GM04504 (cell line): ENCODE measurements around the gene NOS2.
"Not testable (repeated sequence)": the region's sequence is repeated elsewhere in the genome, so short reads cannot be mapped to it uniquely, and the experiment has no call there.

ENCODE experiments used
- DNase-seq: peaks from one replicate; pipeline ENCODE4 v3.0.0-alpha.2; 2012; ENCODE audit warnings: low read depth

NOS2 gene

DNA sequence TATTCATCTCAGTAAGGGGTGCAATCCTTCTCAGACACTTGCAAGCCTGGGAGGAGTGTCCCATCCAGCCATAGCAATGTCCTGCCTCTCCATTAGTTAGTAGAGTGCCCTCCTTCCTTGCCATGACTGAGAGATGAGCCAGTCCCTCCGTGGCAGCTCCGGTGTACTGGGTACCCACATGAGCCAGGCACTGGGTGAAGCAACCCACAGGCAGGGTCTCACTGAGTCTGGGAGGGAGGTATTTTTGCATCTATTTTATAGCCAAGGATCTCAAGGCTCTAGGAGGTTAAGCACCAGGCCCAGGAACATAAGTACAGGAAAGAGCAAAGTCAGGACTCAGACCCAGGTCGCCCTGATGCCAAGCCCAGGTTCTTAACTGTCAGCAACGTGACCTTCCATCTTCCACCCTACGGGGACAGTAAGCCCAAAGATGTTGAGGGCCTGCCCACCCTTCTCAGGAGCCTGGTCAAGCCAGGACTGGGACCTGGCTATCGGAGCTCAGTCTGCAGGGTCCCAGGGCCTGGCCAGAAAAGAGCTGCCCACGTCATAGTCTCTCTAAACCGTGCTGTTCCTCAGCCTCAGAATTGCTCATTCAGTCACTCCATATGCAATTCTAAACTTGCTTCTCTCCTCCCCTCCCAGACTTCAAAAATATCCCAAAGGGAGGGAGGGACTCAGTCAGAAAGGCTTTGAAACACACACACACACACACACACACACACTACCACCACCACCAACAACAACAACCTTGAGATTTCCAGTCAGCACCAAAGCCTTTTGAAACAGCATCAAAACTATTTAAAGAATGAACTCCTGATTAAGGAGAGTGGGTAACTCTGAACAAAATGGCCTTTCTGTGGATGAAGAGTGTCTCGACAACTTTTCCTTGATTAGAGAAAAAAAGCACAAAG is 16.6 kb downstream of the NOS2 start:
- DNase-seq: no peak

DNA sequence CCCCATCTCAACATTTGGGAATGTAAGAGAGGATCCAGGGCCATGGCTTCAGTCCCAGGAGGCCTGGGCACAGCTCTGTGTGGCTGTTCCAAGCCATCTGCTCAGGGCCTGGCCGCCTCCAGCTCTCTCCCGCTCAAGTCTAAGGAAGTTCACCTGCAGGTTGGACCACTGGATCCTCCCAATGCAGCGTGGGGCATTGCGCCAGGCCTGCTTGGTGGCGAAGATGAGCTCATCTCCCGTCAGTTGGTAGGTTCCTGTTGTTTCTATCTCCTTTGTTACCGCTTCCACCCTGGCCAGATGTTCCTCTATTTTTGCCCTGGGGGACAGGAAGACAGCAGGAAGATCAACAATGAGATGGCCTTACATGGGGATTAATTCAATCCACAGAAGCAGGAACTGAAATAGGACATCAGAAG is 17.5 kb downstream of the NOS2 start:
- no peak for DNase-seq

DNA sequence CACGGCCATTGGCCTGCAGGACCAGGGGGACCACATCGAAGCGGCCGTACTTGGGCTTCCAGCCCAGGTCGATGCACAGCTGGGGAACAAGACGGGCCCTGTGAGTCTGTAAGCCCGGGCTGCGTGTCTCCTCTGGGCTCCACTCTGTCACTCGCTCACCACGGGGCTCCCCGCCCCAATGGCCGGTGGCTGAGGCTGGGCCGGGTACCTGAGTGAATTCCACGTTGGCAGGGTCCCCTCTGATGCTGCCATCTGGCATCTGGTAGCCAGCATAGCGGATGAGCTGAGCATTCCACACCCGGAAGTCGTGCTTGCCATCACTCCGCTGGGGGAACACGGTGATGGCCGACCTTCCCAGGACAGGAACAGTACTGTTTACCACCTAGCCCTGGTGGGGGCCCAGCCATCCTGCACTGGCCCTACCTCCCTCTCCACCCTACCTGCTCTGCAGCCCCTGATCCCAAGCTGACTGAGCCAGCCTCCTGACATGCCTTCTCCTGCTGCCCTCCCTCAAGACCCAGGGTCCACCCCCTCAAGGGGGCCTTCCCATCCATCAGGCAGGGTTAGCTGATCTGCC is 19.4 kb downstream of the NOS2 start:
- no peak for DNase-seq

DNA sequence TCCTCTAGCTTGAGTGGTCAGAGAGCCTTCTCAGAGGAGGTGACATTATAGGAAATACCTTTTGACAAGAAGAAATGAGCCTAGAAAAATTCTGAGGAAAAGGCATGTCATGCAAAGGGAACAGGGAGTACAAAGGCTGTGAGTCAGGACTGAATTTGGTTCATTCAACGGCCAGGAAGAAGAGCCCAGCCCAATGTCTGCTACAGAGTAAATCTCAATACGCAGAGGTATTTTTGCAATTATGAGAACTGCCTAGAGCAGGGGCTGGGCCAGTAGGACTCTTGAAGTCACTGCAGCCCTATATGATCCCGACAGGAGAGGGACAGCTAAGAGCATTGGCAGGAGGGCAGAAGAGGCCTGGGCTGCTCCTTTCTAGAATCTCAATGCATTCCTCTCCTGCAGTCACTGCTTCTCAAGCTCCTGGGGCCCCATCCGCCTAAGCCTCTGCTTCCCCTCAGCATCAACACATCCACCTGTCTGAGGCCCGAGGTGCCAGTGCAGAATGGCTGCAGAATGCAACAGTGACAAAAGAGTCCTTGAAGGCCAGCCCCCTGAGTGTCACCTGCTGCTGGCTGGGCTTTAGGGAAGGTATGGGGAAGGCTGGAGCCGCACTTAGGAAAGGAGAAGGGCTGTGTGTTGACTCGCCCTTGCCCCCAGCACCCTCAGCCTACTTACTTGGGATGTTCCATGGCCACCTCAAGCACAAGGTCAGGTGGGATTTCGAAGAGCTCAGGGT is 20.1 kb downstream of the NOS2 start:
- DNase-seq: no peak

DNA sequence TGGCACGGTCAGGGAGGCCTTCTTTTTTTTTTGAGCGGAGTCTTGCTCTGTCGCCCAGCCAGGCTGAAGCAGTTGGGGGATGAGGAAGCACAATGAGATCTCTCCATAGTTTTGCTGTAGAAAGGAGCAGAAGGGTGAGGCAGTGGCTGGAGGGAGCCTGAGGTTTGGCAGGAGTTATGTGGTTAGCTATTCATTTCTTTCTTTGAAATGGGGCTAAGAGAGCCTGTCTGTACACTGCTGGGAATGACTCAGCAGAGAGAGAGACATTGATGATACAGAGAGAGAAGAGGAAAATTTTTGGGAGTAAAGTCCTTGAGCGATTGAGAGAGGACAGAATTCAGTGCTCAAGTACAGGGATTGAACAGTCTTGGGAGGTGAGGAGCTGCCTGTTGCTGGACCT is 22.1 kb downstream of the NOS2 start:
- peak; percentile 5 for DNase-seq

DNA sequence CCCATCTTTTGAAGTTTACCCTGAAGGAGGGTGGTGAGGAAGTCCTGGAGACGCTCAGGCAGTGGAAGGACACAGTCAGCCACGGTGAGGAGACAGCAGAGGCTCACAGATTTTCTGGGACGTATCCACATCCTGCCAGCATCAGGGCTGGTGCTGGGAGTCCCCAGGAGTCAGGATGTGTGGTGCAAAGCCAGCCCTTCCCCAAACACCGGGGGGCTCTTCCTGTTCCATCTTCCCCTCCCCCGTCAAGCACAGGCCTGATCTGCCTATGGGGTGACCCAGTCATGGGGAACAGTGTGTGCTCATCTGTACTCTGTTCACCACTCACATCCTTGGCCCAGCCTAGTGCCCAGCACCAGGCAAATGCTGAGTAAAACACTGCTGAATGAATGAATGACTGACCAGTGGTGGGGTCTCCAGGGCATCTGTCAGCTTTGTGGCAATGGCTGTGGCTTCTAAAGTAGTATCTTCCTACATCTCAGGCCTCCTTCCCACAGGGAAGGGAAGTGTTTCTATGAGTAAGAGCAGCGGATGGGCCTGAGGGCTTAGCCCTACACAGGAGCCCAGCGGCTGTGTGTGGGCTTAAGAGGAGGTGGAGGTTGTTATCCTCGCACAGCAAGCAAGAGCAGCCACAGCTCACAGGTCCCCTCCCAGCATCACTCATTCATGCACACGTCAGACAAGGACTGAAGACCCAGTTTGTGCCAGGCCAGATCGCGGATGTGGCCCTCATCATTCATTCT is 23.3 kb downstream of the NOS2 start:
- no peak for DNase-seq

DNA sequence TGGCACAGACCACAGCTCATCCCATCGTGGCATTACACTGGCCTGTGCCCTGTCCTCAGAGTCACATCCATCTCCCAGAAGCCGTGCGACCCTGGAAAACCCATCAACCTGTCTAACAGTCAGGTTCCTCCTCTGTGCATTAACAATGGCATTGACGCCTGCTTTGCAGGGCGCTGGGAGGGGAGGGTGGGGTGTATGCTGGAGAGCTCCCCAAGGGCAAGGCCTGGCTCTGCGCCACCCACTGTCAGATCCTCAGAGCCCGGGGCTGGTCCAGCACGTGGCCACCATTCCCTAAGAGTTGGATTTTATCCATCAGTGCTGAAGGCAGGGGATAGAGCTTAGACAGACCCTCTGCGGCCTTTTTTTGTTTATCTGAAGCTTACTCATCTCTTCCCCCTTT is 28.7 kb downstream of the NOS2 start:
- no peak for DNase-seq

DNA sequence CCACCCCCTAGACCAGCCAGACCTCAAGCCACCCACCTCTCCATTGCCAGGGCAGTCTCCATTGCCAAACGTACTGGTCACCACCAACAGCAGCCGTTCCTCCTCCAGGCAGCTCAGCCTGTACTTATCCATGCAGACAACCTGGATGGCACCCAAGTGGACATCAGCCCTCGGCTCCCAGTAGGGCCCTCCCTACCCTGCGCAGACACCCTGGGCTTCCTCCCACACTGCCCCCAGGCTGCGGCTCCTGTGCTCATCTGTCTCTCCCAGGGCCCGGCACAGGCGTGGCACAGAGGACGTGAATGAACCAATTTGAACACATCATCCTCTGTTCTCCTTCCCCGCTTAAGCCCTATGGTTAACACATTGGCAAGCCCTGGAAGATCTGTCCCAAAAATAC is 29.5 kb downstream of the NOS2 start:
- no peak for DNase-seq

DNA sequence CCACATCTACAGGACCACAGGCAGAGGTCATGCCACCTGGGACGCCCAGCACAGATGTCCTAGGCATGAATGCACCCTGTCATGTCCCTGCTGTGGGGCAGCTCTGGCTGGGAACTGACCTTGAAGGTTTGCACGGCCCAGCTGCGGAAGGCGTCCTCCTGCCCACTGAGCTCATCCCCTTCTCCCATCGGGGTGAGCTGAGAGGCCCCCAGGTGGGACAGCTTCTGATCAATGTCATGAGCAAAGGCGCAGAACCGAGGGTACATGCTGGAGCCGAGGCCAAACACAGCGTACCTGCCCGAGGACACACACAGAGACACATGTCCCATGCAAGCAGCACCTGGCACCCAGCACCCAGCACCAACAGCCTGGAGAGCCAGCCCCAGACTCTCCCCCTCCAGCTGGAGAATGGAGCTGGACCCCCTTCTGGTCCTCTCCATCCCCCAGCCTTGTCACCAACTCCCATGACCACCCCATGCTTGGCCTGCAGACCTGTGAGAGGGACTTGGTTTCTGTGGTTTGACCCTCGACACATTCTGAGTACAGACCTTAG is 31.4 kb downstream of the NOS2 start:
- DNase-seq: no peak

DNA sequence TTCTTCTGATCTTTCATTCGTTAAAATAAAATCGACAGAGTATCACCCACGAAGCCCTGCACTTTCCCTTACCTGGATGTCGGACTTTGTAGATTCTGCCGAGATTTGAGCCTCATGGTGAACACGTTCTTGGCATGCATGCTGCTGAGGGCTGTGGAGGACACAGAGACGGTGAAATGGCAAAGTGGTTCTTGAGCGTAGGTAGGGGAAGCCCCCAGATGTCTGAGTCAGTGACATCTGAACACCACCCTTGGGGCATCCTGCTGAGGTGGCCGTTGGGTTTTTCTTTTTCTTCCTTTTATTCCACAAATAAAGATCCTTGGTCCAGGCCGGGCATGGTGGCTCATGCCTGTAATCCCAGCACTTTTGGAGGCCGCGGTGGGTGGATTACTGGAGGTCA is 33.9 kb downstream of the NOS2 start:
- DNase-seq: no peak

DNA sequence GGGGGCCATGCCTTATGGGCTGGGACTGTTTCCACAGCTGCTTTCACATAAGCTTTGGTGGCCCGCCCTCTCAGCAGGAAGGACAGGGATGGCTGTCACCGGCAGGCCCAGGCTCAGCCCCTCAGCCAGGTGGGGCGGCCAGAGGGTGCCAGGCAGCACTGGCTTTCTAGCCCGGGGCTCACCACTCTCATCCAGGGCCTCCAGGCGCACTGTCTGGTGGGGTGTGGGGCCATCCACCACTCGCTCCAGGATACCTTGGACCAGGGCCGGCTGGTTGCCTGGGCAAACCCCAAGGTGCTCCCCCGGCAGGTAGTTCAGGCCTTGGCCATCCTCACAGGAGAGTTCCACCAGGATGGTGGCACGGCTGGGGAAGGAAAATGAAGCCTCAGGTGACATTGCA is 35.0 kb downstream of the NOS2 start:
- no peak for DNase-seq

DNA sequence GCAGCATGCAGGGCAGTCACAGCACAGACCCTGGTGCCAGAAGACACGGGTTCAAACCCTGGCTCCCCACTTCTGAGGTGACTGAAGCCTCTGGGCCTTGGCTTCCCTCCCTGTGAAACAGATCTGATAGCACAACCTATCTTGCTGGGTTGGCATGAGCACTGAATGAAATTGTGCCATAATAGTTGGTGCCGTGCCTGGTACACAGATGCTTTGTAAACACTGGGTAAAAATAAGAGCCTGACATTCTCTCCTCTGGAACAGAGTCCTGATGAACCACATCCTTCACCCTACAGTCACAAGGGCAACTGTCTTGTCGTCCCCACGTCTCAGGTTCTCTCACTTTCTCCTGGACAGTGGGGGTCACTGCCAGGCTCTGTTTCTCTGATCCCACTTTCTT is 35.7 kb downstream of the NOS2 start:
- no peak for DNase-seq

DNA sequence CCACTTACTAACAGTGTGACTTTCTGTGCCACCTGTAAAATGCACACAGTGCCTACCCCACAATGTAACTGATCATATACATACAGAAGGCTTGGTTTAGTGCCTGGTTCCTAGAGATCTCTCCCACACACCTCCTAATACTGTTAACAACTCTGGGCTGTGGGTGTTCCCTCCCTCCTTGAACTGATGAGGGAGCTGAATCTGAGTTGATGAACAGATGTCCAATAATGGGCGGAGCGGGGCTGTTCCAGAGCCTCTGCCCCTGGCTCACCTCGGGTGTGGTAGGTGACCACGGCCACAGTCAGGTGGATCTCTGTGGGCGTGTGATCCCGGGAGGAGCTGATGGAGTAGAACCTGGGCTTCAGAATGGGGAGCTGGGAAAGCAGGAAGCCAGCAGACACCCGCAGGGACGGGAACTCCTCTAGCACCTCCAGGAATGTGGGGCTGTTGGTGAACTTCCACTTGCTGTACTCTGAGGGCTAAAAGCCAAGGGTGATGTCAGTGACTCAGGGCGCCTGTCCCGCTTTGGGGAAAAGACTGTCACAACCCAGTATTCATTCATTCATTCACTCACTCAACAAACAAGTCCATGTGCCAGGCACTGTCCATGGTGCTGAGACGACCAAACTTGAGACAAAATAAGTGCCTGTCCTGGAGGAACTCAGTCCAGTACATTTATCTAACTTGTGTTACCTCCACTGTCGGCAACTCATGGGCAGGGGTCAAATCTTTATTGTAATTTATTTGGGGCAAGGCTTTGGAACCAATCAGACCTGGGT is 37.6 kb downstream of the NOS2 start:
- DNase-seq: no peak

DNA sequence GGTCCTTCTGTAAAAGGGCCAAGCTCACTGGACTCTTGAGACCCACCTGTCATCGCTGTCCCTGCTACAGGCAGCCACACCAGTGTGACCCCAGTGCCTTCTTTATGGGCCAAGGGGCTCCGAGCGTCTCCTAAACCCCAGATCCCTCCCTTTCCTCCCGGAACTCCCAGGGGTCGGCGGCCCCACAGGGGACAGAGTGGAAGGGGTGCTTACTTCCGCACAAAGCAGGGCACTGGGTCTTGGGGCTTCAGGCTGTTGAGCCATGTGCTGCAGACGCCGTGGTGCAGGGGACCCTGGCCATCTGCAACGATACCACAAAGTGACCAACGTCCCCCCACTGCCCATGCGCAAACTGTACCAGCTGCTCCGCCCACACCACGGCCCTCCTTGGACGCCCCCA is 39.4 kb downstream of the NOS2 start:
- DNase-seq: not testable (repeated sequence)

DNA sequence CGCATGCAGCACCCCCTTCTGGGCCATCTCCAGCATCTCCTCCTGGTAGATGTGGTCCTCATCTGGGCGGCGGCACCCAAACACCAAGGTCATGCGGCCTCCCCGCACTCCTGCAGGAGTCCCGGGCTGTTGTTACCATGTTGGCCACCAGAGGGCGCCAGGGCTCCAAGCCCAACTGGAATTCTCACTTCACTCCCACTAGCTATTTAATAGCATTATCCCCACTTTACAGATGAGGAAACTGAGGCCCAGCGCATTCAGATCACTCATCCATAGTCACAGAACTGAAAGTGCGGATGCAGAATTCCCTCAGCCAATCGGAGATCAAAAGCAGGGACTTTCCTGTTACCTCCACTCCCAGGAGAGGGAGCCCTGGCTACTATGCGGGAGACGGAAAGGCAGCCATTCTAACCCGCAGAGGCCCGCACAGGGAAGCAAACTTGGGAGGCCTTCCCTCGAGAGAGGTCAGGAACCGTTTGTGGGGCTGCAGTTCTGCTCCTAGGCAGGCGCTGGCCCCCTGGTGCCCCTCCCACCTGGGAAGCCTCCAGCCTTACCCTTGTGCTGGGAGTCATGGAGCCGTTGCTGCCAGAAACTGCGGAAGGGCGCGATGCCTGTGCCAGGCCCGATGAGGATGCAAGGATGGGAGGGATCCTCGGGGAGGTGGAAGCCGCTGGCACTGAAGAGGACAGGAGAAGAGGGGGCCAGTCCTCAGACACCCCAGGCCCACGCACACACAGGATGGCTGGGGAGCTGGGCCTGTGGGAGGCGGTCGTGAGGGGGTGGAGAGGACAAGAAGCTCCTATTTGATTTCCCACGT is 40.1 kb downstream of the NOS2 start:
- no peak for DNase-seq

DNA sequence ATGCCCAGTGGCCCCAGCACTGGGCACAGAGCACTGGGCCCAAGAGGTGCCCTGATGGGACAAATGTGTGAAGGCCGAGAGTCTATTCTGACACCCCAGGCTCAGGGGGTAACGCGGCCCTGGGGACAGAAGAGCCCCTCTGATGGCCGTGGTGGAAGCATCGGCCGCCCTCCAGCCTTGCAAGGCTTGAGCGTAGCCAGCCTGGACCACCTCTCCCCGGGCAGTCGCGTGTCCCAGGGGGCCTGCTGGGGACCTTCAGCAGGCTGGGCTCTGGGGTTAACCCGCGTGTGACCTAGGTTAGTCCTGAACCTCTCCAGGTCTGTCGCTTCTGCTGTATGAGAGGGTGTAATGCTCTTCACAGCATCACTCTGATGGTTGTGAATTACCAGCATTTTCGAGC is 40.8 kb downstream of the NOS2 start:
- DNase-seq: no peak

DNA sequence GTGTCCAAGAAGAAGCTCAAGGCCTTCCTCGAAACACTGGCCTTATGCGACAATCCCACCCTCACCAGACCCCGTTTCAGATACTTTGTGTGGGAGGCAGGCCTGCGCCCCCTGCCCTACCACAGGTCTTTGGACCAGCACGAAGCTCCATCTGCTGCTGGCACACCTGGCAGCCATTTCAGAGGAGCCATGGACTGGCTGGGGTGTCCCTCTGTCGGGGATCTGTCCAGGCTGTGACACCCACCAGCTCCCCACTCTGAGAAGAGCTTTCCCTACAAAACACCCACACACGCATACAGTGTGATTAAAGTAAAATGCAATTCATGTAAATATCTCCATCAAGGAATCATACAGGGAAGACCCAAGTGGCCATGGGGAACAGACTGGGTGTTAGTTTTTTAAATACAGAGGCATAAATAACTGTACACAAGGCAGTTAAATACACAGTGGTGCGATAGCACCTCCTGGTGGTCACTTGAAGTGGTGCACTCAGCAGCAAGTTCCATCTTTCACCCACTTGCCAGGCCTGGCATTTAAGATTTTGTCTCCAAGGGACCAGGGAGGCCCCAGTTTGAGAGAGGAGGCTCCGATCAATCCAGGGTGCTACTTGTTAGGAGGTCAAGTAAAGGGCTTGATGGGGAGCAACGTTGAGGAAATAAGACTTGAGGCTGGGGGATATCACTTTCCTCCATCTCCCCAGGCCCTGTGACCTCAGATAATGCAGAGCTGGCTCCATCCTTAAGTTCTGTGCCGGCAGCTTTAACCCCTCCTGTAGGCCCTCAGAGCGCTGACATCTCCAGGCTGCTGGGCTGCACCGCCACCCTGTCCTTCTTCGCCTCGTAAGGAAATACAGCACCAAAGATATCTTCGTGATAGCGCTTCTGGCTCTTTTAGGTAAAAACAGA is 43.6 kb downstream of the NOS2 start:
- DNase-seq: no peak

DNA sequence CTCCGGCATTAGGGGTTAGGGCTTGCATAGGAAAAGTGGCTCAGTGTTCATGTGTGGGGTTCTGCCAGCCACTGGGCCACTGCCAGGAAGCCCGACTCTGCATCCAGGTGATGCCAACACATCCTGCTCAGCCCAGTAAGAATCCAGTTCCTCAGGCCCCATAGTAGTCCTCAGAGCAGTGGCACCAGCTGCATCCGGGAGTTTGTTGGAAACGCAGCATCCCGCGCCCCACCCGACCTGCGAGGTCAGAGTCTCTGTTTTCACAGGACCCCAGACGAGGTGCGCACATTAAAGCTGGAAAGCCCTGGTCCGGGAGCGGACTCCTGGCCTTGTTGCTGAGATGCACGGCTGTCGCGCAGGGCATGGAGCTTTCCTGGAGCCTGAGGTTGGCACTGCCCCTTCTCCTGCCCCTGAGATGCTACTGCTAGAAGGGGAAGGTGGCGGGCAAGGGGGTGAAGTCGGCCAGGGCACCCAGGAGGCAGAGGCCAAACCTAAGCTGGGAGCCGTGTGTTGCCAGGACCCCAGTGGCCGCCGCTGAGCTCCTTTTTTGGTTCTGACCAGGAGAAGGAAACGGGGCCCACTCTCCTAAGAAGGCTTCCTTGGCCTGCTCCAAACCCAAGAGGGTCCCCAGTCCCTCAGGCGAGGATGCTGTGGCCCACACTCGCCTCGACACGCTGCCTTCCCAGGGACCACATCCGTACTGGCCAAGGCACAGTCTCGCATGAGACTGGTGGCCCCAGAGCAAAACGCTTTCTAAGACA is 44.4 kb downstream of the NOS2 start:
- no peak for DNase-seq

DNA sequence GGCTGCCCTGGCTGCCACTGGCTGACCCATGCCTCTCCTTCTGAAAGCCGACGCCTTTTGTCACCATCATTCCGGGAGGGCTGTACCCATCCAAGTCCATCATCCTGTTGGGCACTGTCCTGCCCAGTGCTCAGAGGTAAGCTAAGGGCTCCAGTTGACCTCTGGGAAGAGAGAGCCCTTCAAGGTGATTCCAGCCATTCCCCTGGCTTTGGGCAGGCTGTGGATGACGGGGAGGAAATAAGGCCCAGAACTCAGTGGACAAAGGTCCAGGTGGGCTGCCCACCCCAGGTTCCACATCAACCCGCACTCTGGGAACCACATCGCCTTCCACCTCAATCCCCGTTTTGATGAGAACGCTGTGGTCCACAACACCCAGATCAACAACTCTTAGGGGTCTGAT is 45.8 kb downstream of the NOS2 start:
- DNase-seq: no peak
